ENCODE data around the gene METTL16. TPM values are rescaled to one million over a fixed set of nuclear protein-coding genes. Genes with fewer than 3 reads are reported as not detected.

Gene METTL16
- total and polyA plus RNA-seq, 11 donors, result 13.9 to 32.0 (median 24.3) TPM

DNA sequence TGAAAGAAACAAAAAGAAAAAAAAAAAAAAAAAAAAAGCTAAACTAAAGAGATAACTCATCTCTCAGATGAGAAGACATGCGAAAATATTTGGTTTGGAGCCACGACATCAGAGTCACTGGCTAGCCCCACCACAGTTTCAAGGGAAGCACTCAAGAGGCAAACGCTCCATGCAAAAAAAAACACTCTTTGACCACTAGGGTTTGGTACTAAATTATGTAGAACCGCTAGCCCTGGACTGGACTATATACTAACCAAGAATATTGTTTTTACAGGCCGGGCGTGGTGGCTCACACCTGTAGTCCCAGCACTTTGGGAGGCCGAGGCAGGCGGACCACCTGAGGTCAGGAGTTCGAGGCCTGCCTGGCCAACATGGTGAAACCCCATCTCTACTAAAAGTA lies 37.3 kb downstream of the METTL16 start:
- ATAC-seq, result no peak
- peaks cover 0 to 89% (median 76%) of the 10 kb centered on the region in 9 donors for H3K36me3 ChIP-seq
- WGBS, 4 donors, result 92 to 97% (median 95%) methylated on average over 9 of the region's 9 CpGs
- intact Hi-C loops (cut with DNase I), result no loop called here
- no peaks in the 10 kb centered on the region for H3K9me3 ChIP-seq
- DNase-seq, result no peak
- no peak for TF ChIP-seq POLR2A (IDR thresholded peaks at IDR 0.05)
- TF ChIP-seq, protein P1, sequence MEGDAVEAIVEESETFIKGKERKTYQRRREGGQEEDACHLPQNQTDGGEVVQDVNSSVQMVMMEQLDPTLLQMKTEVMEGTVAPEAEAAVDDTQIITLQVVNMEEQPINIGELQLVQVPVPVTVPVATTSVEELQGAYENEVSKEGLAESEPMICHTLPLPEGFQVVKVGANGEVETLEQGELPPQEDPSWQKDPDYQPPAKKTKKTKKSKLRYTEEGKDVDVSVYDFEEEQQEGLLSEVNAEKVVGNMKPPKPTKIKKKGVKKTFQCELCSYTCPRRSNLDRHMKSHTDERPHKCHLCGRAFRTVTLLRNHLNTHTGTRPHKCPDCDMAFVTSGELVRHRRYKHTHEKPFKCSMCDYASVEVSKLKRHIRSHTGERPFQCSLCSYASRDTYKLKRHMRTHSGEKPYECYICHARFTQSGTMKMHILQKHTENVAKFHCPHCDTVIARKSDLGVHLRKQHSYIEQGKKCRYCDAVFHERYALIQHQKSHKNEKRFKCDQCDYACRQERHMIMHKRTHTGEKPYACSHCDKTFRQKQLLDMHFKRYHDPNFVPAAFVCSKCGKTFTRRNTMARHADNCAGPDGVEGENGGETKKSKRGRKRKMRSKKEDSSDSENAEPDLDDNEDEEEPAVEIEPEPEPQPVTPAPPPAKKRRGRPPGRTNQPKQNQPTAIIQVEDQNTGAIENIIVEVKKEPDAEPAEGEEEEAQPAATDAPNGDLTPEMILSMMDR (IDR thresholded peaks at IDR 0.05), result no peak
- H3K27ac ChIP-seq, result no peak overlapping the region
- H3K4me1 ChIP-seq, result peaks cover 0 to 3% (median 0%) of the 10 kb centered on the region in 12 donors
- no peak overlapping the region for H3K4me3 ChIP-seq
- no peaks in the 10 kb centered on the region for H3K27me3 ChIP-seq

DNA sequence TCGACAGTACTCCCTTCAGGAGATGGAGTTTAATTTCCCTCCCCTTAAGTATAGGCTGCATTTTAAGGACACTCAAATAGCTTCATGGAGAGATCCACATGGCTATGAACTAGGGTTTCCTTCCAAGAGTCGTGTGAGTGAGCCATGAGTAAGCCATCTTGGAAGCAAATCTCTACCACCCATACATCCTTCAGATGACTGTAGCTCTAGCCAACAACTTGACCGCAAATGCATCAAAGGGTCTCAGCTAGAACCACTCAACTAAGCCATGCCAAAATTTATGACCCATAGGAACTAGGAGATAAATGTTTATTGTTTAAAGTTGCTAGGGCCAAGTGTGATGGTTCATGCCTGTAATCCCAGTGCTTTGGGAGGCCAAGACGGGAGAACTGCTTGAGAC lies 43.4 kb downstream of the METTL16 start:
- Histone ChIP-seq H3K4me3 (no peak overlapping the region), H3K4me1 (peaks cover 0 to 3% (median 0%) of the 10 kb centered on the region in 12 donors), H3K36me3 (peaks cover 0 to 96% (median 77%) of the 10 kb centered on the region in 9 donors), H3K27ac (no peak overlapping the region), H3K9me3 (no peaks in the 10 kb centered on the region), H3K27me3 (no peaks in the 10 kb centered on the region)
- DNase-seq, result no peak
- TF ChIP-seq POLR2A (IDR thresholded peaks at IDR 0.05), result no peak
- TF ChIP-seq, protein P1 (IDR thresholded peaks at IDR 0.05), result no peak
- intact Hi-C loops (cut with DNase I), result no loop called here
- 93 to 97% (median 95%) methylated on average over 4 of the region's 4 CpGs for WGBS, 4 donors
- ATAC-seq, result no peak

DNA sequence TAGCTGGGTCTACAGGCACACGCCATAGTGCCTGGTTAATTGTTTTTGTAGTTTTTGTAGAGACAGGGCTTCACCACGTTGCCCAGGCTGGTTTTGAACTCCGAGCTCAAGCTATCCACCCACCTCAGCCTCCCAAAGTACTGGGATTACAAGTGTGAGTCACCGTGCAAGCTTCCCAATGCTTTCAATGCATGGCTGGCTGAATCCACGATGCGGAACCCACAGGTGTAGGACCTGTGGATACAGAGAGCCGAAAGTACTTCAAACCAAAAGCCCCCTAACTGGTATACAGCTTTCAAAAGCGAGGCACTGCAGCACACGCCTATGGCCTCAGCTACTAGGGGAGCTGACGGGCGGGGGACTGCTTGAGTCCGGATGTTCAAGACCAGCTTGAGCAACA lies 44.8 kb downstream of the METTL16 start:
- Histone ChIP-seq H3K9me3 (no peaks in the 10 kb centered on the region), H3K36me3 (peaks cover 0 to 96% (median 78%) of the 10 kb centered on the region in 9 donors), H3K4me3 (no peak overlapping the region), H3K4me1 (no peaks in the 10 kb centered on the region), H3K27me3 (no peaks in the 10 kb centered on the region), H3K27ac (no peak overlapping the region)
- 89 to 93% (median 90%) methylated on average over 12 of the region's 12 CpGs for WGBS, 4 donors
- no peak for TF ChIP-seq POLR2A (IDR thresholded peaks at IDR 0.05)
- TF ChIP-seq, protein P1 (IDR thresholded peaks at IDR 0.05), result no peak
- intact Hi-C loops (cut with DNase I), result no loop called here
- DNase-seq, result no peak
- no peak for ATAC-seq

DNA sequence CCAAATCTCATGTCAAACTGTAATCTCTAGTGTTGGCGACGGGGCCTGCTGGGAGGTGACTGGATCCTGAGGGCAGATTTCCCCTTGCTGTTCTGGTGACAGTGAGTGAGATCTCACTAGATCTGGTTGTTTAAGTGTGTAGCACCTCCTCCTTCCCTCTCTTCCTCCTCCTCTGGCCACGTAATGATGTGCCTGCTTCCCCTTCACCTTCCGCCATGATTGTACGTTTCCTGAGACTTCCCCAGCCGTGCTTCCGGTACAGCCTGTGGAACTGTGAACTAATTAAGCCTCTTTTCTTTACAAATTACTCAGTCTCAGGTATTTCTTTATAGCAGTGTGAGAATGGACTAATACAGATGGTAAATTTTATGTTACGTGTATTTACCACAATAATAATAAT lies 49.2 kb downstream of the METTL16 start:
- DNase-seq (no peak), ATAC-seq (no peak)
- H3K4me1 ChIP-seq, result no peaks in the 10 kb centered on the region
- H3K27me3 ChIP-seq, result no peaks in the 10 kb centered on the region
- intact Hi-C loops (cut with DNase I), result no loop called here
- H3K9me3 ChIP-seq, result no peaks in the 10 kb centered on the region
- WGBS, 4 donors, result 86 to 90% (median 88%) methylated on average over 8 of the region's 8 CpGs
- TF ChIP-seq, protein P1 (IDR thresholded peaks at IDR 0.05), result no peak
- no peak for TF ChIP-seq POLR2A (IDR thresholded peaks at IDR 0.05)
- H3K4me3 ChIP-seq, result no peak overlapping the region
- no peak overlapping the region for H3K27ac ChIP-seq
- H3K36me3 ChIP-seq, result peaks cover 0 to 91% (median 73%) of the 10 kb centered on the region in 9 donors

Data from heart left ventricle (tissue), 16 donors.